CD4-positive, alpha-beta T cell (primary cell): ENCODE results near the gene STPG2. TPM values are rescaled to one million over a fixed set of nuclear protein-coding genes. Genes with fewer than 3 reads are reported as not detected.

Source experiments
- ATAC-seq: fragments of 200-7000 bp; cut with Tn5 transposase; one replicate; pipeline ENCODE4 v1.10.0; 2022; ENCODE audit warnings: mild to moderate bottlenecking; ENCODE audit not compliant: poor library complexity
- CTCF ChIA-PET: fragments of 350-600 bp; sonication (Branson Sonifier 250); formaldehyde crosslinking; loops from one replicate; lab custom pipeline; 2021; ENCODE audit warnings: antibody characterized with exemption, inconsistent platforms; lab: Charles Lee
- POLR2A ChIA-PET: fragments of 350-600 bp; sonication (Branson Sonifier 250); formaldehyde crosslinking; loops from one replicate; lab custom pipeline; 2021; ENCODE audit warnings: antibody characterized with exemption, inconsistent platforms; lab: Charles Lee
- DNase-seq, 14 experiments: peaks; one replicate each; pipeline ENCODE4 v3.0.0-alpha.2; 2013 to 2020; ENCODE audit warnings: mixed read lengths in 2 of 14
- H3K27ac ChIP-seq, 2 donors: one replicate each; pipeline versions ENCODE4 v1.5.1 to v1.7.0; 2013; ENCODE audit warnings: low read length in 2 of 2, low read depth in 1 of 2, mild to moderate bottlenecking in 1 of 2
- H3K27me3 ChIP-seq, 2 experiments: 1 replicate in 1 of 2; 2 replicates in 1 of 2; pipeline versions ENCODE4 v1.6.1 to v1.7.0; 2013; ENCODE audit warnings: low read length in 2 of 2, control low read depth in 1 of 2, mild to moderate bottlenecking in 1 of 2, moderate library complexity in 1 of 2; ENCODE audit not compliant: insufficient read depth in 2 of 2, control insufficient read depth in 1 of 2
- H3K36me3 ChIP-seq: one replicate; pipeline ENCODE4 v1.6.1; 2013; ENCODE audit warnings: low read length, control low read depth; ENCODE audit not compliant: insufficient read depth
- H3K4me1 ChIP-seq: one replicate; pipeline ENCODE4 v1.6.1; 2013; ENCODE audit warnings: low read length, control low read depth; ENCODE audit not compliant: insufficient read depth
- H3K4me3 ChIP-seq: one replicate; pipeline ENCODE4 v1.5.1; 2013; ENCODE audit warnings: mild to moderate bottlenecking, low read length, moderate library complexity
- H3K9me3 ChIP-seq, 2 experiments: 1 replicate in 1 of 2; 2 replicates in 1 of 2; pipeline versions ENCODE4 v1.6.1 to v1.7.0; 2013; ENCODE audit warnings: low read length in 2 of 2, mild to moderate bottlenecking in 2 of 2, control low read depth in 1 of 2, moderate library complexity in 1 of 2; ENCODE audit not compliant: control insufficient read depth in 1 of 2, insufficient read depth in 1 of 2
- H3K27ac Mint-ChIP-seq: one replicate; pipeline ENCODE4 v1.8.0; 2020; ENCODE audit warnings: mixed read lengths
- H3K27me3 Mint-ChIP-seq: one replicate; pipeline ENCODE4 v1.8.0; 2021; ENCODE audit warnings: mixed read lengths
- H3K36me3 Mint-ChIP-seq: one replicate; pipeline ENCODE4 v1.8.0; 2021; ENCODE audit warnings: low read depth, mixed read lengths
- H3K4me1 Mint-ChIP-seq: one replicate; pipeline ENCODE4 v1.8.0; 2021; ENCODE audit warnings: low read depth, mixed read lengths
- H3K4me3 Mint-ChIP-seq: one replicate; pipeline ENCODE4 v1.8.0; 2020; ENCODE audit warnings: mild to moderate bottlenecking, mixed read lengths
- H3K9me3 Mint-ChIP-seq: one replicate; pipeline ENCODE4 v1.8.0; 2020; ENCODE audit warnings: mixed read lengths
- CTCF ChIP-seq: fragments of 200-600 bp; IDR thresholded peaks from one replicate; pipeline ENCODE4 v1.8.0; 2022; ENCODE audit warnings: antibody characterized with exemption, mild to moderate bottlenecking
- intact Hi-C, 2 experiments: fragments of 100-400 bp; cut with DNase I in 1 of 2; cut with micrococcal nuclease in 1 of 2; formaldehyde crosslinking; loops; one replicate each; pipeline versions ENCODE4 v1.15.1 to v1.9.0; 2023 to 2025; cut with DNase I, micrococcal nuclease
- total RNA-seq, 174 experiments: library from RNA in 2 of 174; stranded (reverse) in 2 of 174; gene quantifications; one replicate each; pipeline ENCODE4 v1.2.3 and lab custom pipeline; 2021 to 2026

STPG2 gene
- total RNA-seq, 2 experiments from 2014 or later = 0.22 to 0.28 TPM

DNA sequence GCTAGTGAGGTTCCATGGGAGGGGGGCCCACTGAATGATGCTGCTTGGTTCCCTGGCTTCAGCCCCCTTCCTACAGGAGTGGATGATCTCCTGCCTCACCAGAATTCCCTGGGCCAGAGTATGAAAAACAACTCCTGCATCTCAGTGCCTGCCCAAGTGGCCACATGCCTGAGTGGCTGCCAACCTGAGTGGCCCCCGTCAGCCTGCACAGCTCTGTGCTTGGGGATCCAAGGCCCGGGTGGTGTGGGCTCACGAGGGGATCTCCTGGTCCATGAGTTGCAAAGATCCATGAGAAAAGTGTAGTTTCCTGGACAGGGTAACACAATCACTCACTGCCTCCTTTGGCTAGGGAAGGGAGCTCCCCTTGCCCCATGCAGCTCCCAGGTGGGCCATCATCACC lies 17.1 kb downstream of the STPG2 start:
- DNase-seq = no peak
- H3K36me3 ChIP-seq = no peaks in the 10 kb centered on the region
- H3K27ac ChIP-seq = no peak overlapping the region
- no peaks in the 10 kb centered on the region for H3K4me1 ChIP-seq
- TF ChIP-seq CTCF = no peak
- H3K9me3 Mint-ChIP-seq = peaks cover 3% of the 10 kb centered on the region
- no peaks in the 10 kb centered on the region for H3K27me3 ChIP-seq
- ChIA-PET POLR2A (no interaction called here), CTCF (no interaction called here)
- no peak overlapping the region for H3K4me3 Mint-ChIP-seq
- no peaks in the 10 kb centered on the region for H3K4me1 Mint-ChIP-seq
- H3K4me3 ChIP-seq = no peak overlapping the region
- peaks cover 0 to 9% of the 10 kb centered on the region in 2 experiments for H3K9me3 ChIP-seq
- no peak overlapping the region for H3K27ac Mint-ChIP-seq
- peaks cover 7% of the 10 kb centered on the region for H3K36me3 Mint-ChIP-seq
- ATAC-seq = no peak
- intact Hi-C loops = no loop called here
- H3K27me3 Mint-ChIP-seq = peaks cover 9% of the 10 kb centered on the region

DNA sequence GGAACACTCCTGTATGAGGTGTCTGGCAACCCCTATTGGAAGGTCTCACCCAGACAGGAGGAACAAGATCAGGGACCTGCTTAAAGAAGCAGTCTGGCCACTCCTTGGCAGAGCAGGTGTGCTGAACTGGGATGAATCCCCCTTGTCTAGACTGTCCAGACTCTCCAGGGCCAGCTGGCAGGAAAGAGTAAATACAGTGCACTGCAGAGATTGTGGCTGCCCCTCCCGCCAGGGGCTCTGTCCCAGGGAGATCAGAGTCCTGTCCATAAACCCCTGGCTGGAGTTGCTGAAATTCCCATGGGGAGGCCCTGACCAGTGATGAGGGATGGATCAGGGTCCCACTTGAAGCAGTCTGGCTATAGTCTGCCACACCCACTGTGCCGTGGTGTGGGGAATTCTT lies 17.7 kb downstream of the STPG2 start:
- ChIA-PET CTCF (no interaction called here), POLR2A (no interaction called here)
- Mint-ChIP-seq H3K9me3 (peaks cover 3% of the 10 kb centered on the region), H3K27me3 (peaks cover 4% of the 10 kb centered on the region), H3K4me3 (no peak overlapping the region), H3K36me3 (peaks cover 7% of the 10 kb centered on the region), H3K27ac (no peak overlapping the region), H3K4me1 (no peaks in the 10 kb centered on the region)
- TF ChIP-seq CTCF = no peak
- H3K27me3 ChIP-seq = no peaks in the 10 kb centered on the region
- intact Hi-C loops = no loop called here
- H3K4me1 ChIP-seq = no peaks in the 10 kb centered on the region
- H3K9me3 ChIP-seq = peaks cover 0 to 9% of the 10 kb centered on the region in 2 experiments
- no peak overlapping the region for H3K27ac ChIP-seq
- no peak for ATAC-seq
- DNase-seq = no peak
- no peak overlapping the region for H3K4me3 ChIP-seq
- H3K36me3 ChIP-seq = no peaks in the 10 kb centered on the region

DNA sequence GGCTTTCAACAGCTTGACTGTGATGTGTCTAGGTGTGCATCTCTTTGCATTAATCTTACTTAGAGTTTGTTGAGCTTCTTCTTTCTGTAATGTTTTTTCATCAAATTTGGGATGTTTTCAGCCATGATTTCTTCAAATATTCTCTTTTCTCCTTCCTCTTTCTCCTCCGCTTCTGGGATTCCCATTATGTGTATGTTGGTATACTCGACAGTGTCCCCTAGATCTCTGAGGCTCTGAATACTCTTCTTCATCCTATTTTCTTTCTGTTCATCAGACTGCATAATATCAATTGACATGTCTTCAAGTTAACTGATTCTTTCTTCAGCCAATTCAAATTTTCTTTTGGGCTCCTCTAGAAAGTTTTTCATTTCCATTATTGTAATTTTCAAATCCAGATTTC lies 25.9 kb downstream of the STPG2 start:
- H3K4me3 ChIP-seq = no peak overlapping the region
- Mint-ChIP-seq H3K4me1 (no peaks in the 10 kb centered on the region), H3K27me3 (no peaks in the 10 kb centered on the region), H3K27ac (no peak overlapping the region), H3K36me3 (peaks cover 3% of the 10 kb centered on the region), H3K9me3 (peaks cover 12% of the 10 kb centered on the region), H3K4me3 (no peak overlapping the region)
- no peaks in the 10 kb centered on the region for H3K36me3 ChIP-seq
- no peak for ATAC-seq
- H3K27me3 ChIP-seq = no peaks in the 10 kb centered on the region
- intact Hi-C loops = no loop called here
- H3K9me3 ChIP-seq = peaks cover 0 to 9% of the 10 kb centered on the region in 2 experiments
- no peak for DNase-seq
- TF ChIP-seq CTCF = no peak
- CTCF ChIA-PET = no interaction called here
- H3K27ac ChIP-seq = no peak overlapping the region
- POLR2A ChIA-PET = no interaction called here
- no peaks in the 10 kb centered on the region for H3K4me1 ChIP-seq
